GM12874 (cell line): ENCODE measurements around the gene CREB3L2.

Source experiments
- TF ChIP-seq, protein P1 (sequence below): IDR thresholded peaks from 2 replicates; pipeline ENCODE4 v1.5.1; 2011; ENCODE audit warnings: low read depth, mild to moderate bottlenecking, control low read depth, low read length, moderate library complexity; ENCODE audit not compliant: insufficient read depth

Gene CREB3L2

DNA sequence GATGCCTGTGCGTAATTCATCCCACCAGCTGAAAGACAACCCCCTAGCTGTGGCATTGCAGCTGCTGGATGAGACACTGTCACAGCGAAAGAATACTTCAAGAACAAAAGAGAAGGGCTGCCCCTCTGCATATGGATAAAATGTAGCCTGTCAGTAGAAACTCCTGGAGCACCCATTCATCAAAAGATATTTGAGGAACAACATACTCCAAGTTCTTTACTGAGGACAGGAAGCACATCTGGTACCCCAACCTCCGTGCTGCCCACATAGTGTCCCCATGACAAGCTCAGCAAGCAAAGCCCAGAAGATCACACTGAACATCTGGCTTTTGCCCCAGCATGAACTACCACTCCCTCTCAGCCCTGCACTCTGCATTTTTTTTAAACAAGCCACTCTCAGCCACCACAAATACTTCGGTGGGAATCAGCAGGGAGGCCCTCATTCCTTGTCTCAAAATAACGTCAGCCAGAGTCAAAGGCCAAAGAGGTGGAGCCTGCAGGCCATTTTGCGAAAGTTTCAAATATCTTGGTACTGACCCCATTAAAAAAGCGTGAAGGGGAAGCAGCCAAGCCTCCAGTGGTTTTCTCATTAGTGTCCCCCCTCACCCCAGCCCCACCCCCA lies 1.7 kb downstream of the CREB3L2 start:
- TF ChIP-seq, protein P1, sequence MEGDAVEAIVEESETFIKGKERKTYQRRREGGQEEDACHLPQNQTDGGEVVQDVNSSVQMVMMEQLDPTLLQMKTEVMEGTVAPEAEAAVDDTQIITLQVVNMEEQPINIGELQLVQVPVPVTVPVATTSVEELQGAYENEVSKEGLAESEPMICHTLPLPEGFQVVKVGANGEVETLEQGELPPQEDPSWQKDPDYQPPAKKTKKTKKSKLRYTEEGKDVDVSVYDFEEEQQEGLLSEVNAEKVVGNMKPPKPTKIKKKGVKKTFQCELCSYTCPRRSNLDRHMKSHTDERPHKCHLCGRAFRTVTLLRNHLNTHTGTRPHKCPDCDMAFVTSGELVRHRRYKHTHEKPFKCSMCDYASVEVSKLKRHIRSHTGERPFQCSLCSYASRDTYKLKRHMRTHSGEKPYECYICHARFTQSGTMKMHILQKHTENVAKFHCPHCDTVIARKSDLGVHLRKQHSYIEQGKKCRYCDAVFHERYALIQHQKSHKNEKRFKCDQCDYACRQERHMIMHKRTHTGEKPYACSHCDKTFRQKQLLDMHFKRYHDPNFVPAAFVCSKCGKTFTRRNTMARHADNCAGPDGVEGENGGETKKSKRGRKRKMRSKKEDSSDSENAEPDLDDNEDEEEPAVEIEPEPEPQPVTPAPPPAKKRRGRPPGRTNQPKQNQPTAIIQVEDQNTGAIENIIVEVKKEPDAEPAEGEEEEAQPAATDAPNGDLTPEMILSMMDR, result no peak

DNA sequence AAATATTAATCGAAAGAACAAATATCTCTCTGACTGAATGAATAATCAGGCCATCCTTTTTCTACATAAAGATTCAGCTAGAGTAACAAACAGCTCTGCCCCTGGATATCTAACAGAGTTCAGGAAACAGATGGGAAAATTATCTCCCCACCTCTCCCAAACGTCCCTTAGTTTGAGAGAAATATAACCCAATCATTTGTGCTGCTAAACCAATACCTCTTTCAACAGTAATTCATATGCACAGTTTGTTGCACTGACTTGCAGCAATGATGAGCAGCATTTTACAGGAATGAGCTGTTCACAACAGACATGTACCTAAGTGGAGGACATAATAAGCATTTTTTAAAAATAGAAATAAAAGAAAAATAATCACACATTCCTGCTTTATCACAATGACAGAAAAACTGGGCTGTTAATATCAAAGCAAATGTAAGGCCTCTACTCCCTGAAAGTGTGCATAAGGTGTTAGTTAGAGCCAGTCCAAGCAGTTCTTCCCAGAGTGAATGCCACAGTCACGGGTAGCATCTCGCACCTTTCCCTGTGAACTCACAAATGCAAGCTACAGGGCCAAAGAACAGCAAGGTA lies 2.3 kb downstream of the CREB3L2 start:
- TF ChIP-seq, protein P1, result no peak

DNA sequence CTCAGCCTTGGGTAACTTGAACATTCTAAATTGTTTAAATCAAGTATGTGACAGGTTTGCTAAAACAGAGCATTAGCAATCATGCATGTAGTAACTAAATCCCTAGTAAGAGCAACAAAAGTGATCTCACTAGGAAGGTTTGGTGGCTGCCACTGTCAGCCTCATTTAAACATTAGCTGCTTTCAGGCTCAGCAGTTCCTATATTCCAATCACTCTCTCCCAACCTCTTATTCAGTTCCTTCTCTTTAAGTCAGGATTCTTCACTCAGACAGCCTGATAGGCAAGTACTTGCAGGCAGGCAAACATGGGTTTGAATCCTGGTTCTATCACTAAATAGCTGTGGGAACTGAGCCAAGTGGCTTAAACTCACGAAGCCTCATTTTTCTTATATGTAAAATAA lies 3.6 kb downstream of the CREB3L2 start:
- TF ChIP-seq, protein P1, result no peak

DNA sequence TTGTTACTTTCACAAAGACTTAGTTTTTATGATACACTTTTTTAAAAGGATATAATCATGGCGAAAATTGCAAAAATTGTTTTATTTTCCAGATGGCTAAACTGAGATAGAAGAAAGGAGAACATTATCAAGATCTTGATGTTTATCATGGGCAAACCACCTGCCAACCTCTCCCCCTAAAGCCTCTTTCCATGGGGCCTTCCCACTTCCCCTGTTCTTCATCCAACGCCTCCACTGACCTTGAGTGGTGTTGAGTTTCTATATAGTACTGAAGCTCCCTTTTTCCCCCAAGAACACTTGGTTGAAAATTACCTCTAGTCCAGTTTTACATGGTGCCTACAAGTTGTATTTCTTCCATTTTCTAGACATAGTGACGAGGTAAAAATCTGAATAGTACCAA lies 5.0 kb downstream of the CREB3L2 start:
- TF ChIP-seq, protein P1, result no peak

DNA sequence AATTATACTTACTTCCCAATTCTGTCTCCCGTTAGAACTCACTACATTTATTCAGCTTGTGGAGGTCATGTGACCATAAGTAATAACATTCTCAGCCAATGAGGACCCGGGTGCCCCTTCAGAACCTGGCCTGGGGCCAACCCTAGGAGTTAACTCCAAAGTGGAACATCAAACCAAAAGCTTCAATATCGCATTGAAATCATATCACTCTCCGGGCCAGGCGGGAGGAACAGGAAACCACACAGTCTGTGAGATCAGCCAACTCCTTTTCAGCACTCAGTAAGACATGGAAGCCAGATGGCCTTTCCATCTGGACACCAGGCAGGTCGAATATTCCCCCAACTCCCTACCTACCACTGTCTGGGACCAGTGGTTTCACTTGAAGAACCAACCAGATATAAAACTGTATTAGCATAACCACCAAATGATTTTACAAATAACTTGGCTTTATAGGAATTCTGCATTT lies 5.5 kb downstream of the CREB3L2 start:
- TF ChIP-seq, protein P1, result no peak

DNA sequence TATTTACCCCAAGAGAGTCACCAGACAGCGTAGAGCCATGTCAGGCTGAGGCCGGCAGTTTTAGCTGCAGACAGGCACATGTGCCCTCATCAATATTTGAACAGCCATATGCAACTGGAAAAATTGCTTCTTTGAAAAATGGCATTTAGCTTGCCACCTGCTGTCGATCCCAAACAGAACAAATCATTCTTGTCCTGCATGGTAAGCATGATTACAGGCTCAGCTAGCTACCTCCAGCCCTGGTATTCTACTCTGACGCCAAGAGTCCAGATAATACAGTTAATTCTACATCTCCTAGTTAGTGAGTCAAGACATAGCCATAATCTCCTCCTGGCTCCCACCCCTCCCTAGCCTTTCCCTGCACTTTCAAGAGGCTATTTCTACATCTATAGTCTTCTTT lies 7.7 kb downstream of the CREB3L2 start:
- TF ChIP-seq, protein P1, result no peak

DNA sequence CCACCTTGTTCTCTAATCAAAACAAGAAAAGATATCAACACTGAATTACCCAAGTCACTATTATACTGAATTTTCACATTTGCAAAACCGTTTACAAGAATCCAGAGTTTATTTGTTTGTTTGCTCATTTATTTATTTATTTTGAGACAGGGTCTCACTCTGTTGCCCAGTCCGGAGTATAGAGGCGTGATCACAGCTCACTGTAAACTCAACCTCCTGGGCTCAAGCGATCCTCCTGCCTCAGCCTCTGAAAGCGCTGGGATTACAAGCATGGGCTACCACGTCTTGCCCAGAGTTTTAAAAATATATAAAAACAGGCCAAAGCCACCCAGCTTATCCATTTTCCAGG lies 8.5 kb downstream of the CREB3L2 start:
- TF ChIP-seq, protein P1, result no peak
